Fibroblast of skin of scalp (primary cell): ENCODE results near the gene ATP10B.

ENCODE experiments used
- DNase-seq: peaks from one replicate; pipeline ENCODE4 v3.0.0-alpha.2; 2013

ATP10B gene

DNA sequence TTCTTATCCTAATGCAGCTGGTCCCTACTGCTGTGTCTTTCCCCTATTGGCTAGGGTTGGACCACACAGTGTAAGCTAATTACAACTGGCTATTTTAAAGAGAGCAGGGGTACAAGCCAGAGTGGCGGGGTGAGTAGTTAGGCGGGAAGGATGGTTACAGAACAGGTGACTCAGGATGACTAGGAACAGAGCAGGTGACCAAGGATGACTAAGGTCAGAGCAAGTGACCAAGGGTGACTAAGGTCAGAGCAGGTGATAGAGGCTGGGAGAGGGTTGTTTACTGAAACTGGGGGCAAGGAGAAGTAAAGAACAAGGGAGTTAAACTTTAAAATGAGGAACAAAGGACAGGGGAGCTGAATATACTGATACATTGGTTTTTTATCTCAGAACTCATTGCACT lies 304.9 kb downstream of the ATP10B start:
- DNase-seq, result no peak

DNA sequence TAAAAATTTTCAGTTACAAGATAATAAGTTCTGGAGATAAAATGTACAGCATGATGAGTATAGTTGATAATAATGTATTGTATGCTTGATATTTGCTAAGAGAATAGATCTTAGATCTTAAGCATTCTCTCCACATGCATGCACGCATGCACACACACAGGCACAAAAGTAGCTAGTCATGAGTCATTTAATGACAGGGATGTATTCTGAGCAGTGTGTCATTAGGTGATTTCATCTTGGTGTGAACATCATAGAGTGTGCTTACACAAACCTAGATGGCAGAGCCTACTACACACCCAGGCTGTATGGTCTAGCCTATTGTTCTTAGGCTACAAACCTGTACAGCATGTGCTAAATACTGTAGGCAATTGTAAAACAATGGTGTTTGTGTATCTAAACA lies 306.2 kb downstream of the ATP10B start:
- DNase-seq, result no peak

DNA sequence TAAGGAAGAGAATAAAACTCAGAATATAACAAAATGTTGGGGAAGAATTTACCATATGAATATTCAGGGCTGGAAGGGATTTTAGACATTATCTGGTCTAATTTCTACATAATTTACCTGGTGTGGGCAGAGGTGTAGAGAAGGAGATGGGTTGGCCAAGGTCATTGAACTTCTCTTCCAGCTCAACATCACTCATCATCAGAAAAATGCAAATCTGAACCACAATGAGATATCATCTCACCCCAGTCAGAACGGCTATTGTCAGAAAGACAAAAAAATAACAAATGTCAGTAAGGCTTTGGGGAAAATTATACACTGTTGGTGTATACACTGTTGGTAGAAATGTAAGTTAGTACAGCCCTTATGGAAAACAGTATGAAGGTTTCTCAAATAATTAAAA lies 308.6 kb downstream of the ATP10B start:
- DNase-seq, result no peak

DNA sequence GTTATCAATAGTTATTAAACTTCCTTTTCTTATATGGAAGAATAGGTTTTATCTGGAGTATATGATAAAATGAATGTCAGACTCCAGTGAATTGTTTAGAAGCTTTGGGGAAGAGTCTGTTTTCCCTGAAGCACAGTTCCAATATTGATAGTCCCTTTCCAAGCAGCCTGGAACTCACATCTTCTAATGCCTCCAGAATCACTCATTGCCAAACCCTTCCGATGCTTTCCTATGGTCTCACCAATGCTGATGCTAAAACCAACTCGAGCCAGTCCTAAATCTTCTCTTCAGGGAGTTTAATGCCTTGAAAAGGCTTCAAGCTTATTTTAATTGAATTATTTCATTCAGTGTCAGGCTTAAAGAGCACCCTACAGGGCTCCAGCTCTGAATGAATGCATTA lies 309.2 kb downstream of the ATP10B start:
- DNase-seq, result no peak

DNA sequence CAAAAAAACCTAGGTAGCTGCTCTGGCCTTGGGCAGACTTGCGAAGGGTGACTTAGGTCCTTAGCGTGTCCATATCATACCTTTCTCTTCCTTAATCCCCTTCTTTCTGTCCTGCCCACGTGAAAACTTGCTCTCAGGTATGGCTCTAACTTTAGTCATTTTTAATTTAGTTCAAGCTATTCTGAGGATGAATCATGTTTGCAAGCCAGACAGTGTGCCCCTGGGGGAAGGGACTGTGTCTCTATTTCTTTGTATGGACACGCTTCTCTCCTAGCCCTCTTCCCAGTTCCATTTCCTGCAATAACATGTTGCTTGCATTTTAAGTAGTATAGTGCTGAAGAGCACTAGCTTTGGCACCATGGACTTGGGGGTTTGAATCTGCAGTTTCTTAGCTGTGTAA lies 309.7 kb downstream of the ATP10B start:
- no peak for DNase-seq

DNA sequence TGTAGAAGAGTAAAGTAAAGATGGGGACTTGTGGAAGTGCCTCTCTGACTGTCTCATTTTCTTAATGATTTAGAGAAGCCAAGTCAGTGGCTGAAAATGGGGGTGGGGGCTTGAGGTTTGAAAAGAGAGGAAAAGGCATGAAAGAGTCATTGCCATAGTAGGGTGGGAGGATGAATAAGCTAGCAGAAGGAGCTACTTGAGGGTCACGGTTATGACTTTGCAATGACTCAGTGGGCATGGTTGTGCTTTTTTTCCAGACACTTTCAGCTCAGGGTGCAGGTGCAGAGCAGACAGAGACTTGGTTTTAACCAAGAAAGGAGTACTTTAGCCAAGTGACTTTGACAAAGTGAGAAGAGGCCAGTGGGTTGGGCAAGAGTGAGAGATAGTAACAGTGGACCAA lies 312.6 kb downstream of the ATP10B start:
- no peak for DNase-seq

DNA sequence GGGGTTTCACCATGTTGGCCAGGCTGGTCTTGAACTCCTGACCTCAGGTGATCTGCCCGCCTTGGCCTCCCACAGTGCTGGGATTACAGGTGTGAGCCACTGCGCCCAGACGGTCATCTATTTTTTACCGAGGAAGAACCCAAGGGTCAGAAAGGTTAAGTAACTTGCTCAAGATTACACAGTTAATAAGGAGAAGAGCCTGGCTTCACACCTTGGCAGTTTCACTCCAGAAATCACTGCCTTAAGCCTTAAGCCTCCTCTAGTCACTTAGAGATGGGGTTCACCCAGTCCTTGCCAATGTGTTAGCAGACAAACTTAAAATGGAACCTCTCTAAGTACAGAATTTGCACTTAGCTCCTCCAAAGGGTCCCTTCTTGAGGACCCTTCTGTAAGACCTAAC lies 314.1 kb downstream of the ATP10B start:
- no peak for DNase-seq

DNA sequence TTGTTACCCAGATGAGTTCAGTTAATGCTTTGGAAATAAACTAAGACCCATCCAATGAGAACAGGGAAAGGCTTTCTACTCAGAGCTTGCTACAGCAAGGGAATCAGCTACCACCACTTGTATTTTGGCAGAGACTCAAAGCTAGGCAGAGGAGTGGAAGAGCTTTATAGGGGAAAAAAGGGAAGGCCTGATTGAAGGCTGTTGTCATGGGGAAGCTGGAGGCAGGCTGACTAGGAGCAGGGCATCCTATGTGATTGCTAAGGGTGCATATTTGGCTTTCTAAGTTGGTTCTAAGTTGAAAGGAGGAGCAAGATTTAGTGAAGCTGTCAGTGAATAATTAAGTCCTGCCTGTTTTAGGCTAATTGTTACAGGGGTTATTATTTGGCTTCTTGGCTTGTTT lies 314.9 kb downstream of the ATP10B start:
- no peak for DNase-seq

DNA sequence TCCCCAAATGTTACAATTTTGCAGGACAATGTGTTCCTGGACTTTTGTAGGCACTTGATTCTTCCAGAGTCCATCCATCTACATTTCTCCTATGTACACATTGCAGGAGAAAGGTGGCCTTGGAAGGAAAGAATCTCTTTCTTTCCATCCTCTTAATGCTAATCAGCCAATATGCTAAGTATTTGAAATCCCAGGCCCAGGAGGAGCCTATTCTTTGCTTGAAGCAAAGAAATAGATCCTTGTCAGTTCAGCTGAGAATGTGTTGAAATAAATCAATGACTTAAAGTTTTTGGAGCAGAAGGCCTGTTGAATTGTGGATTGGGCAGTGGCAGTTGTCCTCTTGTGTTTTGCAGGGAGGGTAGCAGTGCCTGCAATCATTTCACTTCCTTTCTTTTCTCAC lies 317.1 kb downstream of the ATP10B start:
- DNase-seq, result no peak

DNA sequence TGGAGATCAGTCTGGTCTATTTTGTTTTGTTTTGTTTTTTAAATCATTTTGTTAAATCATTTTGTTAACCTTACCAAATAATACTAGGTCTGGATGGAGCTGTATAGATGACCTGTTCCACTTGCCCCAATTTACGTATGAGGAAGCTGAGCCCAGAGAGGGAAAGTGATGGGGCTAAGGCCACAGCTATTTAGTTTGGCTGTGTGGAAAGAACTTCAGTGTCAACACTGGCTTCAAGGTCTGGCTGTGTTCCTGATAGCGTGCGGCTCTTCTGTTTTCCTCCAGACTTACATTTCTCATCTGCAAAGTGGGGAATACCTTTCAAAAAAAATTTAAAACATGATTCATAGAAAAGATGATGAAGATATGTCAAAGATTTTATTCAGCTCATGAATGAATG lies 317.9 kb downstream of the ATP10B start:
- no peak for DNase-seq

DNA sequence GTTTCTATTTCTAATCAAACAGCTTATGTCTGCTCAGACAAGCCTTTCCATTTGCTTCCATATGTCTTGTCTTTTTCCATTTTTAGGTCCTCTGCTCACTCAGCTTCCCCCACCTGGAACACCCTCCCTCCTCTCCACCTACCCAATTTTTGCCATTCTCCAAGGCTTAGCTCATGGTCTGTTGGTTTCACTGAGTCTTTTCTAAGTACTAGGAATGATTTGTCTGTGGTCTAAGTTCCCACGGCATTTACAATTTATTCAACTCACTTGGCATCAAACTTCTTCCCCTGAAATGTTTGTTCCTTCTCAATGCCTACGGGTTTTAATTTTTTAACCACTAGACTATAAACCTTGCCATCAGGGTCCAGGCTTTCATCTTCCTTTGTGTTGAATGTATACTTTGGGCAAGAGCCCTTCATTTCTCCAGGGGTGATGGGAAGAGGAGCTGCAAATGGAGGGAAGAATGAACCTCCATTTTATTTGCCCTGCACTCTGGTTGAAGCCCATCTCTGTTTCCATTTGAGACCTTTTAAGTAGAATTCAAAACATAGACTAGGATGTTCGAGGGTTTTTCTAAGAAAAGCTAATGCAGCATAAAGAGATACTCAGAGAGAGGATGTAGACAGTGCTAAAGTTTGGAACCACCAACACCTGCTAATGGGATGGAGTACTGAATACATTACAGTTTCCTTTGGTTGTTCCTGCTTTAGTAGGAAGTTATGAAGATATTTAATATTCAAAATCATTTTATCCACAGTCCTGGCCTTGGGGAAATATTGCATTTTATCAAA lies 326.3 kb downstream of the ATP10B start:
- no peak for DNase-seq

DNA sequence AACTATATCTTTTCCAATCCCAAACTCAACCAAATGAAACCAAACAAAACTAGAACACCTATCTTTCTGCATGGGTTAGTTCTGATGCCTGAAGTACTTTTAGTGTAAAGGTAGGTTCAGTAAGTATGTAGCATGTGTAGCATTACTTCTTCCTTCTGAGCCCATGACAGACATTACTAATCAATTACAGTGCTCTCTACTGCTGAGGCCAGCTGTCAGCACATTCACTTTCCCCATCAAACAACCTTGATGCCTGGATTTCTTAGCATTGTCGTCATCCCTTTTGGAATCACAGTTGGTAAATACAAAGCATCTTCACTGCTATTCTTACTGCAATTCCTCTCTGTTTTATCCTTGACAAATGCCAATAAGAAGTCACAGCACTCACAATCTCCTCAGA lies 327.2 kb downstream of the ATP10B start:
- DNase-seq, result no peak

DNA sequence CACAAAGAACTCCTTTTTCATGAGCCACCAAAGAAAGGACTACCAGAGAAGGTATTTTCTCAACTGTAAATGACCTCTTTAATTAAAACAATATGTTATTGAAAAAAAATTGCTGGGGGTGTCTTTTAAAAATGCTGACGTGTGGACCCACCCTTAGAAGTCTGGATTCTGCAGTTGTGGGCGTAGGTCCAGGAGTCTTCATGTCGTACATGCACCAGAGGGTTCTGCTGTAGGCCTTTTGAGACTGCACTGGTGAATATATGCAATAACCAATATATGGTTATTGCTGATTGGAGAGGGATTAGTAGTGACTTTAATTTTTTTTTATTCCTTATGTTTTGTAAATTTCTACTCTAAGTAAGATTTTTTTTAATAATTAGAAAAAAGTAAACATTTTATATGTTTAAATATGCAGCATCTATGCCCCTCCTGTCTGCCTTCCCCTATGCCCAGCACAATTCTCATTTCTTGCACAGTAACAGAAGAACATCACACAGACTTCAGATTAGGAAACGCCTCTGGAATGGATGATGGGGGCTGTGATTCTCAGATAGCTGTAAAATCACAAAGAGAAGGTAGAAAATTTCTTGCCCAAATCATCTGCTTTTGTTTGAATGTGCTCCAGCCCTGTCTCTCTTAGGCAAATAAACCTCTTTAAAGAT lies 328.4 kb downstream of the ATP10B start:
- DNase-seq, result no peak

DNA sequence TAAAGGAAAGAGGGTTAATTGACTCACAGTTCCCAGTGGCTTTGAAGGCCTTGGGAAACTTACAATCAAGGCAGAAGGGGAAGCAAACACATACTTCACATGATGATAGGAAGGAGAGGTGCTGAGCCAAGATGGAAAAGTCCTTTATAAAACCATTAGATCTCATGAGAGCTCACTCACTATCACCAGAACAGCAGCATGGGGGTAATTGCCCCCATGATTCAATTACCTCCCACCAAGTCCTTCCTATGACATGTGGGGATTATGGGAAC lies 330.7 kb downstream of the ATP10B start:
- DNase-seq, result no peak

DNA sequence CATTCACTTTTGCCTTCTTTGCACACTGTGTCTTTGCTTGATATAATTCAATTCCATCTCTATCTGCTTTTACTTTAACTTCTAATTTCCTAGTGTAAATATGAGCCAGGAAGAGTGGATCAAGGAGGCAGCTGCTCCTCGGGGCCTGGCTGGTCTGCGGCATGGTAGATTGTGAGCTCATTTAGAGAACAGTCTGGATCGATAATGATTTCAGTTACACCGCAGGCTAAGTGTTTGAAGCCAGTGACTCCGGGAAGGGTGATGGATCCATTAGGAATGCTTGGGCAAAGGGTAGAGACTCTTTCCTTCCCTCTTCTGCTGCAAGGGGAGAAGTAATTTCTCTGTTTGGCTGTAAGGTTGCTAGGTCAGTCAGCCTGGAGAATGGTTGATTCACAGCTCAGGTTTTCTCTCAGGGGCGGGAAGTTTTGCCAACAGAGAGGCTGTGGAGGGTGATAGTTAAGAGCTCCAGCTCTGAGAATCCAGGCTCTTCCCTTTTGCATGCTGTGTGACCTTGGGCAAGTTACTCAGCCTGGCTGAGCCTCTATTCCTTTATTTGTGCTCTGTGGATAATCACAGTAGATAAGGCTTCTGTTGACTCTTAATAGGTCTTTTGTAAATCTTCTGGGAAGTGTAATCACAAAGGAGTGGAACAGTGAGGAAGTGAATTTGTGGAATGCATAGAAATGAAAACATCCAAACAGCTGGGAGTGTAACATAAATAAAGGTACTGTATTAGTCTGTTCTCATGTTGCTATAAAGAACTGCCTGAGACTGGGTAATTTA lies 331.2 kb downstream of the ATP10B start:
- no peak for DNase-seq

DNA sequence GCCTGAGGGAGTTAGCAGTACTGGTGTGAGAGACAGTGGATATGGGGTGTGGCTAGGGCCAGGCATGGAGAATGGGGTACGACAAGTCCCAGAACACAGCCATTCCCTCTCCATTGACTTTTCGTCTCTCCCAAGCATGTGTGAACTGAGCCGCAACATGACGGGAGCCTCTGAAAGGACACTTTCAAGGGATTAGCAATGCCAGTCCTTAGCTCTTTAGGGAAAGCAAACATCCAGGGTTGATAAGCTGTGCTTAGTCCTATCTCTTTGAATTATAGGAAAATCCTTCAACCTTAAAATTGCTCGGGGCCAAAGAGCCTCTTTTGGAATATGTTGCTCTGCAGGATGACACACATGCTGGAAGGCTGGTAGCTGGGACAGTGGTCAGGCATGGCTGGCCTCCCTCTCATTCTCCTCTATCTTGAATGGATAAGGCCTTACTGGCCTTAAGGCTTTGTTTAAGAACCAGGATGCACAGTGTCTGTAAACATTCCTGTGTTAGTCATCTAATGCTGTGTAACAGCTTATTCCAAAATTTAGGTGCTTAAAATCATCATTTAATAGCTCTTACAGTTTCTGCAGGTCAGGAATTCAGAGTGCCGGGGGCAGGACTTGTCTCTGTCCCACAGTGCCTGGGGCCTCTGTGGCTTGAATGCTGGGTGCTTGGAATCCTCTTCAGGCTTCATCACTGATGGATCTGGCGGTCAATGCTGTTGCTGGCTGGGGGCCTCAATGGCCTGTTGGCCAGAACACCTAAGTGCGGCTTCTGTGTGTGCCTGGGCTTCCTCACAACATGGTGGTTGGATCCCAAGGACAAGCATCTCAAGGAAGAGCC lies 335.1 kb downstream of the ATP10B start:
- DNase-seq, result no peak

DNA sequence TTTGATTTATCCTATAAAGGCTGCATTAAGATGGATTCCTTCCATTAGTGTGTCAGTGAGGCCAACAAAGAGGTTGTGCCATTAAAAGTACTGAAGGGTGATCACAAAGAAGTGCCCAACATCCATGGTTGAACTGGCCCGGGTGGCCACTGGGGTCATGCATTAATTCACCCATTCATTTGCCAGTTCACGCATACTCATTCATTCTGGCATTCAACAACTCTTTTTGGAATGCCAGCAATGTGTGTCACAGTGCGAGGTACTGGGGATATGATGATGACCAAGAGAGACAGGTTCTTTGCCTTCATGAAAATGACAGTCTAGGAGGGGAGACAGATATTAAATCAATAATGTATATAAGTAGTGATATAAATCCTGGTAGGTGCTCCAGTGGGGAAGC lies 337.1 kb downstream of the ATP10B start:
- DNase-seq, result no peak

DNA sequence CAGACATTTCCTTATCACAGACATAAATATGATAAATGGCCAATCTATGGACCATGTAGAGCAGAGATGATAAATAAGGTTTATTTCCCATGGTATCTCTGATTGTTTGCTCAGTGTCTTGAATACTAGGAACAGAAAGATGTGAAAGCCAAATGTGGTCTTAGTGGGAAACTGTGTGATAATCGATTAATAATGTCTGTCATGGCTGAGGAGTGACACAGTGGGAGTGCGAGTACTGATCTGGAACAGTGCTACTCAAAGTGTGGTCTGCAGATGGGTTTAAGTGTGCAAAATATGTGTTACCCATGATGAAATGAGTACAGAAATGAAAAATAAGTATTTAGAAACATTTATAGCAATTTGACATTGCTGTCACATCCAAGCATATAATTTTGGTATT lies 337.8 kb downstream of the ATP10B start:
- no peak for DNase-seq

DNA sequence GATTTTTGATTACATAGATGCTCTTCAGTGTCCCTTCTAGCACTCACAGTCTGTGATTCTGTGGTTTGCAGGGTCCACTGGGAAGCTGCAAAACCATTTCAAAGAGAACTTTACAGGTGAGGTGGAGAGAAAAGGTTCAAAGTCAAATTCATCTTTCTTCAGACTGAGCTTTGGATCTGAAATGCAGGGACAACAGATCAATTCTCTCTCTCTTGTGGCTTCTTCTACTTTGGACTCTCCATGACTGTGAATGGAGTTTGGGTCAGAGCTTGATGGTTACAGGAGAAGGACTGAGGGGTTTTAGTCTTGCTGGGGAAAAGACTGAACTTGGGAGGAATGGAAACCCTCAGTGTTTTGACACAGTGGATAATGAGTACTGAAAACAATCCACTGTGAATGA lies 338.5 kb downstream of the ATP10B start:
- DNase-seq, result no peak
